ENCODE data around the gene DNAJC5.
"Not testable (repeated sequence)": the region's sequence is repeated elsewhere in the genome, so short reads cannot be mapped to it uniquely, and the experiment has no call there.

DNAJC5 gene

DNA sequence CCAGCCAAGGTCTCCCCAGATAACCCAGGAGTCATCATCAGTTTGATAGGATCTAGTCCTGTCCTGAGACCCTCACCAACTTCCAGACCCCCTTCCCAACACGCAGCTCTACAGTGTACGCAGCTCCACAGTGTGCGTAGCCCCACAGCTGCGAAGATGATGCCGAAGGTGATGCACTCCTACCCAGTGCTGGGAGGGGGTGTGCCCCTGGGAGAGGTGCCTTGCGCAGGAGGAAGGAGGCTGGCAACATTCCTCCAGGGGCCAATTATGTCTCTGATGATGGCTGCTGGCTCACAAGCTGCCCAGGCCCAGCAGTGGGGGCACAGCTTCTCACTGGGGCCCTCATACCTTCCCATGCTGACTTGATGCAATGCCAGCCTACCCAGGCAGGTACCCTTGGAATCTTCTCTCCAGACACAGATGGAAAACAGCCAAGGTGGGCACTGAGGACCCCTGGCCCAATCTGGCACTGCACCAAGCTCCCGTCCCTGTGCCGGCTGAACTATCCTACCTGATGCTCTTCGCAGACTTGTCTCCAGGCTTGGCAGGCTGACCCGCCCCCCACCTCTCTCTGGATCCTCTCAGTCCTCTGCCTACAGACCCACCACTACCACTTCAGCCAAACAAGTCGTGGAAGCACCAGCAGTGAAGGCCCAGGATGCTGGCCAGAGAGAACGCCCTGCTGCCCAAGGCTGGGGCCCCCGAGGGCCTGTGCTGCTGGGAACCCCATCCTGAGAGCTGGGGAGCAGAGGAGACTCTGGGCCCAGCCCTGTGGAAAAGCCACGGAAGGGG lies 73.4 kb downstream of the DNAJC5 start:
- no peak for DNase-seq (ENCODE audit: low read depth)

DNA sequence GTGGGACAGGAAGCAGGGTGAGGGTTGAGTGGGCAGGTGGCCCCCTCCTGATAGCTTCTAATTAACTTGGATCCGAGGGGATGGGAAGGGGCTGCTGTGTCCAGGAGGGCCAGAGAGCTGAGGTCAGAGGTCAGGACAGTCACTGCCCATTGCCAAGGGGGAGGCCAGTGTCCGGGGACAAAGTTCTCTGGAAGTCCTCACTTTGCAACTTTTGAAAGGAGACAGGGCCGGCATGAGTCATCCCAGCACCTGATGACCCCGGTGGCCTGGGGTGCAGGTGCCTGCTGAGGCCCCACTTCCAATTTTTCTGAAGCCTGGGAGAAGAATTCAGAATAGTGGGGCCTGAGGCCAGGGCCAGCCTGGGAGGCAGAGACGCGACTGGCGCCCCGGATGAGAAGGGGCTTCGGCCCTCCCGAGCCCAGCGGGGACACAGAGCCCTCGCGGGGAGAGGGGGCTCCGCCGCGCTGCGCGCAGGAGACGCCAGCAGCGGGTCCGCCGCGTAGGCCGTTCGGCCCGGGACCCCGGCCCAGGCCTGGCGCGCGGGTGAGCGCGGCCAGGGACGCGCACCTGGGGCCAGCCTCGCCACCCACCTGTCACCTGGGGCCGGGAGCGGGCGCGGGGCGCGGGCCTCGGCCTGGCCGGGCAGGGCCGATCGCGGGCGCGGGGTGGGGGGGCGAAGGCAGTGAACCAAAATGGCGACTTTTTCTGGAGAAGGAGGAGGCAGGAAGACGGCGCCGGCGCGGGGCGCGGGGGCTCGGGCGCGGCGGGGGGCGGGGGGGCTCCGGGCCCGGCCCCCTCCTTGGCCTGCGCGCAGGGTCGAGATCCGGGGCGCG lies 74.2 kb downstream of the DNAJC5 start:
- no peak for DNase-seq (ENCODE audit: low read depth)

DNA sequence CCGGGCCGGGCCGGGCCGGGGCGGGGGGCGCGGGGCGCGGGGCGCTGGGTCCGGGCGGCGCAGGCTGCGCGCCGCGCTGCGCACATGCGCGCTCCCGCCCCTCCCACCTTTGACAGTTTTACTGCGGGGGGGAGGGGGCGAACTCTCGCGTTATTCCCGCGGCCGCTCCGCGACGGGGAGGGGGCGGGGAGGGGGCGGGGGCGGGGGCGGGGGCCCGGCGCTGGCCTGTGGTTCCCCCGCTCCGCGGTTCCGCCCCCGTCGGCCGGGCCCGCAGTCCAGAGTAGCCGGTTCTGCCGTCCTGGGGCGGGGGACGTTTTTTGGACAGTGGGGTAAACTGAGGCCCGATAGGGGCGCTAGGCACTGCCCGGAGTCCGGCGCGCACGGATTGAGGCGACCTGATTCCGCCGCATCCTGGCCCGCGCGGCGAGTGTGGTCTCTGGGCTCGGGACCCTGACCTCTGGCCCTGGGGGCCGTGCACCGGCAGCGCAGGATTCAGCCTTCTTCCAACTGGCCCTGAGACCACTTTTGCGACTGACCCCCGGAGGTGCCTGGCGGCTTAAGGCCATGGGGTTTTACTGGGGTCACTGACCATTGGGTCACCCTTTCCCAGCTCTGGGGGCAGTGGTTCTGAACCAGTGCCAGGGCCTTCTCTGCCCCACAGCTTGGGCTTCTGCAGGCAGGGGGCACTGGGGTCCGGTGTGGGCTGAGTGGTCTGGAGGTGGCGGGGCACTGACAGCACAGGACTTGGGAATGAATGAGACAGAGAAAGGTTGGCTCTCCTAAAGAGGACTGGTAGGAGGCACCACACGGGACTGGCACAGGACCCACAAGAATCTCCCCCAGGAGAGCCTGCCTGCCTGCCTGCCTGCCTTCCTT lies 75.2 kb downstream of the DNAJC5 start, which contains the start of gene ZNF512B:
ZNF512B (minus strand) TSS at position 93 of the 876 bp plus-strand sequence. CDS start 1,980 bp downstream, outside the sequence.
- DNase-seq (ENCODE audit: low read depth) = no peak

DNA sequence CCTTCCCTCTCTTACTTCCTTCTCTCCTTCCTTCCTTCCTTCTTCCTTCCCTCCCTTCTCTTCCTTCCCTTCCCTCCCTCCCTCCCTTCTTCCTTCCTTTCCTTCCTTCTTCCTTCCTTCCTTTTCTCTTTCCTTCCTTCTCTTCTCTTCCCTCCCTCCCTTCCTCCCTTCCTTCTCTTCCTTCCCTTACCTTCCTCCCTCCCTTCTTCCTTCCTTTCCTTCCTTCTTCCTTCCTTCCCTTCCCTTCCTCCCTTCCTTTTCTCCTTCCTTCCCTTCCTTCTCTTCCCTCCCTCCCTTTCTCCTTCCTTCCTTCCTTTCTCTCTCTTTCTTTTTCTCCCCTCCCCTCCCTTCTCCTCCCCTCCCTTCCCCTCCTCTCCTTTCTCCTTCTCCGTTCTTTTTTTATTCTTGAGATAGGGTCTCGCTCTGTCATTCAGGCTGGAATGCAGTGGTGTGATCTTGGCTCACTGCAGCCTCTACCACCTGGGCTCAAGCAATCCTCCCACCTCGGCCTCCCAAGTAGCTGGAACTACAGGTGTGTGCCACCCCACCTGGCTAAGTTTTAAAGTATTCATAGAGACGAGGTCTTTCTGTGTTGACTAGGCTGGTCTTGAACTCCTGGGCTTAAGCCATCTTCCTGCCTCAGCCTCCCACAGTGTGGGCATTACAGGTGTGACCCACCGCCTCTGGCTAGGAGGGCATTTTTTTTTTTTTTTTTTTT lies 75.9 kb downstream of the DNAJC5 start:
- DNase-seq (ENCODE audit: low read depth) = no peak

DNA sequence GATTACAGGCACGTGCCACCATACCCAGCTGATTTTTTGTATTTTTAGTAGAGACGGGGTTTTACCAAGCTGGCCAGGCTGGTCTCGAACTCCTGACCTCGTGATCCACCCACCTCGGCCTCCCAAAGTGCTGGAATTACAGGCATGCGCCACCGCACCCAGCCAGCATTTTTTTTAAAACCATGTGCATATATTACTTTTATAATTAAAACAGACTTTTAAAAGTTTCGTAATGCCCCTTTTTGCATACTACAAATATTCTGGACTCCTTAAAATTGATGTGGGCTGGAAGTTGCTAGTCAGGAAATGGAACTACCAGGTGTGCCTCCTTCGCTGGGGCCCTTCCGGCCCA lies 77.0 kb downstream of the DNAJC5 start:
- DNase-seq (ENCODE audit: low read depth) = not testable (repeated sequence)

DNA sequence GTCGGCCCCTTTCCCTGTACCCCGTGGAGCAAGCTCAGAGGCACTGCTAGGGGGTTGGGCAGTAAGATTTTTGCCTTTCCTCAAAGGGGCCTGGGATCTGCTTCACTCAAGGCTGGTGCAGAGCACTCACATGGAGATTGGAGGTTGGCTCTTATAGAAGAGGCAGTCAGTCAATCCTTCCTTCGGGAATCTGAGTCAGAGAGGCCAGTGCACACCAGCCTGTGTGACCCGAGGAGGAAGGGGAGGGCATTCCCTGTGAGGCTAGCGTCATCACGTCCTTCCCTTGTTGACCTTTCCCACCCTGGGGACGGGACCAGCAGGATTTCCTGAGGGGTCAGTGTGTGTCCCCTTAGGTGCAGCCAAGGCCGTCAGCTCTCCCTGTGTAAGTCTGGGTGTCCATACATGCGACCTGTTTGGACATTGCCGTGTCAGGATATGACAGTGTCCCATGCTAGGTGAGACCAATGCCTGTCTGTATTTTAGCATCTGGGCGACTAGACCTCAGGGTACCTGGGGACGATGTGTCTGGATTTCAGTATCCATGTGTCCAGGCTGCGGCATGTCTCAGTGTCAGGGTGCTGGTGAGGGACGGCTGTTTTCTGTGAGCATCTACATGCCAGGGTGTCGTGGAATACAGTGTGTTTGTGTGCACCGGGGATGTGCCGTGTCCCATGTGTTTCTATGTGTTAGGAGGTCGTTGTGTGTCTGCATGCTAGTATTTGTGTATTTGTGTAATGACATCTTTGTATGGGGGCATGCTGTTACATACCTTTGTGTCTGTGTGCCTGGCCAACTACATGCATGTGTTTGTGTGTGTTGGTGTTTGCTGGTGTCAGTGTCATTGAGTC lies 77.6 kb downstream of the DNAJC5 start:
- DNase-seq (ENCODE audit: low read depth) = no peak

DNA sequence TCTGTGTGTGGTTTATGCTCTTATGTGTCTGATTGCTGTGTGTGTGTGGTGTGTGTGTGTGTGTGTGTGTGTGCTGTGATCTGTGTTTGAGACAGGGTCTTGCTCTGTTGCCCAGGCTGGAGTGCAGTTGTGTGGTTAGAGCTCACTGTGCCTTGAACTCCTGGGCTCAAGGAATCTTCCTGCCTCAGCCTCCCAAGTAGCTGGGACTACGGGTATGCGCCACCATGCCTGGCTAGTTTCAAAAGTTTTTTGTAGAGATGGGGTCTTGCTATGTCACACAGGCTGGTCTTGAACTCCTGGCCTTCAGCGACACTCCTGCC lies 78.2 kb downstream of the DNAJC5 start:
- DNase-seq (ENCODE audit: low read depth) = no peak

DNA sequence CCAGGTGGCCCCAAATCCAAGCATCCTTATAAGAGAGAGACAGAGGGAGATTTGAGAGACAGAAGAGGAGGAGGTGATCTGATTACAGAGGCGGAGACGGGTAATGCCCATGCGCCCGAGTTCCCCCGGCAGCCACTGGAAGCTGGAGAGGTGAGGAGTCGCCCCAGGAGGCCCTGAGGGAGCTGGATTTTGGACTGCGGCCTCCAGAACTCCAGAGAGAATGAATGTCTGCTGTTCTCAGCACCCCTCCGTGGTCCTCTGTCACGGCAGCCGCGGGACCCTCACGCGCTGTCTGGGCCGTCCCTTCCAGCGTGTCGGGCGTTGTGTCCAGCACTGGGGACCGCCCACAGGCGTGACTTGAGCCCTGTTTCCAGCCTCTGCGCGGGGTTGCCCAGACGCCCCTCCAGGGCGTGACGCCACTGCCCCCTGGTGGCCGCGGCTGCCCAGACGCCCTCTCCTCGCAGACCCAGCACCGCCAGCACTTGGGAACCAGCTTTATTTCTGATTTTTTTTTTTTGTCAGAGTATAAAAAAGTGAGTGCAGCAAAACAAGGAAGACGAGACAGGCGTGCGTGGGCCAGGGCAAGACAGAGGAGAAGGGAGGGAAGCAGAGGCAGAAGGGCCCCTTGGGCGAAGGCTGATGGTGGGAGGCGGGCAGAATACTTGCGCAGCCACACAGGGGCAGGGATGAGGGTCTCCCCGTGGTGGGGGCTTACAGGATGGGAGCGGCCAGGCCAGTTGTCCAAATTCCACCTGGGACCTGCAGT lies 78.9 kb downstream of the DNAJC5 start:
- DNase-seq (ENCODE audit: low read depth) = peak; percentile 59

DNA sequence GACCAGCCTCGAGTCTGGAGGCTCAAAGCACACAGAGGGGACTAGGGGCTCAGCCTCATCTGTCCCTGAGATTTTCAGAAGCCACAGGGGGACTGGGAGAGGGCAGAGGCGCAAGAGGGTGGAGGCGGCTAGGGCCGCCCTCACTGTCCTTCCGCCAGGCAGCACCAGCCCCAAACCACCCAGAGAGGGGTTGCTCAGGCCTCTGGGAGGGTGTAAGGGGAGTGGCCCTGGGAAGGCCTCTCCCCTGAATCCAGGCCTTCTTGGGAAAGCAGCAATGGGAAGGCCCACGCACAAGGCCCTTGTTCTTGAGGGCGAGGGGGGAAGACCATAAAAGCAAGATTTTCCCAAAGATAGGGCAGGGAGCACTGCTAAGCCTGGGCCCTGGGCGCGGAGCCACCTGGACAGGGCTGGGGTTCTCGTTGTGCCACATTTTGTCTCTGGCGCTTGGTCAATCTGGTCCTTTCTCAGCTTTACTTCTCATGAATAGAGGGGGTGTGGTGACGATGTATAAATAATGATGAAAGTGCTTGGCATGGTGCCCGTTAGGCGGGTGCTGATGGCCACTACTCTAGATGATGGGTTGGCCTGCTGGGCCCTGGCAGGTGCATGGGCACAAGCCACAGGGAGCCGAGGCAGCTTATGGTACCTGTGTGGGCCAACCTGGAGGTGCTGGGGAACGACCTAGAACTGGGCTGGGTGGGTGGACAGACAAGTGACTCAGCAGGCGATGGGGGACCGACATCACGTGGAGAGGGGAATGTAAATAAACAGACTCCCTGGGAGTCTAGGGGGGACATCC lies 79.7 kb downstream of the DNAJC5 start:
- DNase-seq (ENCODE audit: low read depth) = no peak

DNA sequence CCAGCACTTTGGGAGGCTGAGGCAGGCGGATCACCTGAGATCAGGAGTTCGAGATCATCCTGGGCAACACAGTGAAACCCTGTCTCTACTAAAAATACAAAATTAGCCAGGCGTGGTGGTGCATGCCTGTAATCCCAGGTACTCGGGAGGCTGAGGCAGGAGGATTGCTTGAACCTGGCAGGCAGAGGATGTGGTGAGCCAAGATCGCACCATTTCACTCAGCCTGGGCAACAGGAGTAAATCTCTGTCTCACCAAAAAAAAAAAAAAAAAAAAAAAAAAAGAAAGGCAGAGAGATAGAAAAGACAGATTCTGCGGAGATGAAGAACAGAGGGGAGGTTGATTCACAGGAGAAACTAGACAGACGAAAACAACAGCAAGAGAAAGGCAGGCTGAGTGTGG lies 81.6 kb downstream of the DNAJC5 start:
- not testable (repeated sequence) for DNase-seq (ENCODE audit: low read depth)

DNA sequence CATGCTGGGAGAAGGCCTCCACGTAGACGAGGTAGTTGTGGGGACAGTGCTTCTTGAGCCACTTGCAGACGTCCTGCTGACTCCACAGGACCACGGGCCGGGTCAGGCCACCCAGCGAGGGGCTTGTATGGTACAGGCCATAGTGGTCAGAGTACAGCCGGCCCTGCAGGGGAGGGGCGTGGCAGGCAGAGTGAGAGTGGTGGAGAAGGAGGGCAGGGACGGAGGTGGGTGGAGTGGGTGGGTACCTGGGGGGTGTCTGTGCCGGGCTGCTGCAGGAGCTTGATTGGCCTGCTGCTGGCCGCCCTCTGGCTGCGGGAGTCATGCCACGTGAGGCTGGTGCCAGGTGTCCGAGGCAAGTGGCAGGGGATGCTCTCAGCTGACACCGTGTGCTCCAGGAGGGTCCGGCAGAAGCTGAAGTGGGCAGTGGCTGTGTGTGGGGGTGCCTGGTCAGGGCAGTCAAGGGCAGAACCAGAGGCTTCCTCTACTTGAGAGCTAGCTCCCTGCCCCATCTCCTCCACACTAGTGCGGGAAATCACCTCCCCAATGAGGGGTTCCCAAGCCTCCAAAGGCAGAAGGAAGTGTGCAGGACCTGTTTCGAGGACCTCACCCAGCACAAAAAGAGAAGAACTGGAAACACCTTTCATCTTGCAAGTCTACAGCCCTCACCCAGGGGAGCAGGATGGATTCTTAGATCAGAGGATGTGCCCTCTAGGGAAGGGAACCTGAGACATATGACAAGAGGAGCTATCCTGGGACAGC lies 82.2 kb downstream of the DNAJC5 start:
- no peak for DNase-seq (ENCODE audit: low read depth)

DNA sequence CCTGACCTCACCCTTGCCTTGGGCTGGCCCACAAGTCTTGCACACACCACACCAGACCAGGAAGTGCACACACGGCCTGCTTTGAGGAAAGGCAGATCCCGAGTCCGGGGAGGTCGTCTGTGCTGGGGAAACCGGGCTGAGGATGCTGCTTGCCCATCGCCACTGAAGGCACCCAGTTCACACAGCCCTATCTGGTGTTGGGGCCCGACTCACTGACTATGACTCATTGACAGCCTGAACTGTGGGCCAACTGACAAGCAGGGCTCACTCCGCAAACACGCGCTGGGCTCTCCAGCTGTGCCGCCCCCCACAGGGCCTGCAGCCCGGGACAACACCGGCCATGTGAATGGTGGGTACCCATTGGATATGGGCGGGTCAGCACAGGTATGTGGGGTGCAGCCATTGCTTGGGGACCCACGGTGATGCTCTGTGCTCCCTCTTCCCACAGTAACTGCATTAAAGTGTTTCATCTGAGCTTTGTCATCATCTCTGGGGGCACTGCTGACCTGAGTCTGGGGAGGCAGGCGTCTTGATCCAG lies 82.9 kb downstream of the DNAJC5 start:
- no peak for DNase-seq (ENCODE audit: low read depth)

DNA sequence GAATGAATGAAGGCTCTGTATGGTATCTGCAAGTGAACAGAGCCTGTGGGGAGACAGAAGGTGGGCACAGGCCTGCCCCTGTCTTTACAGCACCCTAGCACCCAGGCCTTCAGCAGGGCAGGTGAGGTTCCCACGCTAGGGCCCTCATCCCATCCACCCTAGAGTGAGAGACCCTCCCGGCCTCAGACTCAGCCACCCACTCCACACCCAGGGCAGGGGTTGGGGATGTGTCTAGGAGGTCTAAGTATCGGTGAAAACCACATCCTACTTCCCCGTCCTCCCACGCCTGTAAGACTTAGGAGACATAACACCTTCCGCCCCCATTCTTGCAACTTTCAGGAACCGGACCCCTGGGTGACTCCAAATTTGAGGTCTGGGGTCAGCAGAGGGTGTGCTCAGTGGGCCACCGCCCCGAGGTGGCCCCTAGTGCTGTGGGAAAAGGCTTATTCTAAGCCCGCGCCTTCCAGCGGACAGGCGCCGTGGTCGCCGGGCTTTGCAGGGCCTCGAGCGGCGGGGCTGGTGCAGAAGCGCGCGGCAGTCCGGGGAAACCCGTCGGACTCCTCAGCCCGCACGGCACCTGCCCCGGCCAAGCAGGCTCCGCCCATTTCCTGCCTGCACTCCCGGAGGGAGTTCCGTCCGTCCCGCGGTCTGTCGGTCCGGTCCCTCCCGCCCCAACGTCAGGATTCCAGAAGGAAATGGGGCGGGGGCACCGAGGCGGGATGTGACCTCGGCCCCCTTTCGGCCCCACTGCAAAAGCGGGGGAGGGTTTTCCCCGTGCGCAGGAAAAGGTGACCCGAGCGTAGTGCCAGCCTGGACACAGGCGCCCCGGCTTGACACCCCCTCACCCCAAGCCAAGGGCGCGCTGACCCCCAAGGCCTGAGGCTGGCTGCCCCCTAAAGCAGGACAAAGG lies 83.6 kb downstream of the DNAJC5 start:
- no peak for DNase-seq (ENCODE audit: low read depth)

DNA sequence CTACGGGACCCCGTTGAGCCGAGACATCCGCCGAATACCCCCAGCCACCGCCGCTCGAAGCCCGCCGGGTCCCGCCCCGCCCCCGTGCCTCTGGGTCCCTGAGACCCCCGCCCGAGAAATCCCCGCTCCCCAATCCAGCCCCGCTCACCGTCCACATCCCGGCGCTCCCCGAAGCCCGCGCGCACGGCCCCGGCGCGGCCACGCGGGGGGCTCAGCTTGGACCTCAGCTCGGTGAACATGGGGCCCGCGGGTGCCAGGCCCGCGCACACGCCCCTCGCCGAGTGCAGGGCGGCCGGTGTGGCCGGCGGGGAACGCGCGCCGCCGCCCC lies 84.3 kb downstream of the DNAJC5 start:
- DNase-seq (ENCODE audit: low read depth) = no peak

DNA sequence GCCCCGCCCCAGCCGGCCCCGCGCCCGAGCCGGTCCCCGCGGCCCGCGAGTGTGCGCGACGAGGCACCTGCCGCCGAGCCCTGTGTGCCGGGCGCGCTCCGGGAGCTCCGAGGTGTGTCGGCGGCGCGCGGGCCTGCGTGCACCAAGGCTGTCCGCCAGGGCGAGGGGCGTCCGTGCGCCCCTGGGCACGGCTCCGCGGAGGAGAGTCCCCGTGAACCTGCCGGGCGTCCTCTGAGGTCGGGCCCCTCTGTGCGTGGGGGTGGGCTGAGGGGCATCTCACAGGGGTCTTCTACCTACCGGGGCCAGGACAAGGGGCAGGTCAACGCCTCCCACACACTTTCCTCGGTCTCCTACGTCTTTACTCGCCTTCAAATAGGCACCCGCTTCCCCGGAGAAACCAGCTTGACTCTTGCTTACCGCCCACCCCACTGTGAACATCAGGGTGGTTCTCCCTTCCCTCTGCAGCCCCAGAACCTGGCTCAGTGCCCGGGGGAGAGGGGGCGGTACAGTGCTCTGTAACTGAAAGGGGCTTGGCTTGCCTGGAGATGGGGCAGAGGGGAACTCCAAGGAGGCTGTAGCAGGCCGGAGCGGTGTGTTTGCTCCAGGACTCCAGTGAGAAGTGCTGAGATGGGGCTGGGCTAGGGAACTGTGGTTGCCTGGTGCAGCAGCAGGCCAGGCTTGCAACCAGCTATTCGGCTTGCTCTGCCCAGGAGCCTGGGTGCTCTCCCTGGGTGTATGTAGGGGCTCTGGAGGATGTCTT lies 84.8 kb downstream of the DNAJC5 start, which contains the start of gene SAMD10:
SAMD10 (minus strand) TSS at position 86 of the 760 bp plus-strand sequence. CDS start 175 bp downstream, outside the sequence.
- DNase-seq (ENCODE audit: low read depth) = no peak

DNA sequence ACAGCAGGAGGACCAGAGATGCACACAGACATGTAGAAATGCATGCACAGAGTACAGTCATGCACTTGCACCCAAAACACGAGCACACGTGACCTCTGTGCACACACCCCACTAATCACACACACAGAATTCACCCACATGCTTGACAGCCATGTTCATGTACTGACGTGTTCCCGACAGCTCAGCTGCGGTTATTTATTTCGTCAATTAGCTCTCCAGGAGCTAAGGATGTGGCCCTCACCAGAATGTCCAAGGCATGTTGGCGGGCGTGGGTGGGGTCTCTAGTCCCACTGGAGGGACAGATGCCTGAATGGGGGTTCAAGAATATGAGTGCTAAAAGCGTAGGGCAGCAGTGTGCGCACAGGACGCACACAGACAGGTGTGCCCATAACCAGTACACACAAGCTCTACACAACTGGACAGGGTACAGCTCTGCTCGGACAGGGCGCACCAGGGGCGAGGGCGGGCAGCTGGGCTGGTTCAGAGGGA lies 85.4 kb downstream of the DNAJC5 start:
- DNase-seq (ENCODE audit: low read depth) = no peak
